ENCODE measurements around the gene COX6A1.
A peak's percentile ranks its signal among the peaks of the same experiment; 100 is the strongest.

COX6A1 gene

DNA sequence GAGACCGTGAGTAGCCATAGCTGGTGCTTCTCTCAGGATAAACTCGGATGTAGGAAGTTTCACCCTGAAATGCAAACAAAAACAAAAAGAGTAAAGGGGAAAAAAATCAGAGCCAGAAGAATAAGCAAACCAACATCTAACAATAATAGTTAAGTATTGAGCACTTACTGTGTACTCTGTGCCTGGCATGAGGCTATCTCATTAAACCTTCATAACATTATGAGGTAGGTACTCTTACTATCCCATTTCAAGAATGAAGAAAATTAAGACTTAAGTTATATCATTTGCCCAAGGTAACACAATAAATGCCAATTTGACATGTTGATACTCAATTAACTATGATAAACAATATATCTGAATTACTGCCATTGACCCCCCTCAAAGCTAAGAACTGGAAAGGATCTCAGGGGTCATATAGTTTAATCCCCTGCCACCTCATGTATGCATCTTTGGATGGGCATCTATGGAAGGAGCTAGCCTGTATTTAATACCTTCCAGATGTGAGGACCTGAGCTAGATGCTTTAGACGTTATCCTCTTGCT, 24.3 kb downstream of the COX6A1 start:
- in situ Hi-C loops (cut with HindIII; ENCODE audit: low pct_unique_long_range_greater_than_20kb, low sequenced_read_pairs), result no loop called here
- DNase-seq (ENCODE audit: low read depth in 1 of 2, low spot score in 1 of 2), result no peak
- no peak for TF ChIP-seq JUND (IDR thresholded peaks at IDR 0.05; ENCODE audit: low read depth)

DNA sequence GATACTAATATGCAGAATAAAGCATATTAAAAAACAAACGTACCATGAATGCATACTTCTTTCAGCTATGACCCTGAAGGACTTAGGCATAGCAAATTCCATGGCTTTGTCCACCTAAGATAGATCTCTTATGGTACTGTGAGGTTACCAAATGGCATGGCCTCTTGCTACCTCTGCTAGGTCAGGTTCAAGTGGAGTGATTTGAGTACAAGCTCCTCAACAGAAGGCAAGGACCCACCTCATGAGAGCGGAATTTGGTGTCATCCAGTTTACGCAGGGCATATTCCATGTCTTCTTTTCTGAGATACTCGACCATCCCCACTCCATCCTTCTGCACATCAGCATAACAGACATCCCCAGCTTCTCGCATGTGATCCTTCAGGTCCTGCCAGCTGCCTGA, 25.8 kb downstream of the COX6A1 start:
- in situ Hi-C loops (cut with HindIII; ENCODE audit: low pct_unique_long_range_greater_than_20kb, low sequenced_read_pairs), result no loop called here
- no peak for TF ChIP-seq JUND (IDR thresholded peaks at IDR 0.05; ENCODE audit: low read depth)
- DNase-seq (ENCODE audit: low read depth in 1 of 2, low spot score in 1 of 2), result no peak

DNA sequence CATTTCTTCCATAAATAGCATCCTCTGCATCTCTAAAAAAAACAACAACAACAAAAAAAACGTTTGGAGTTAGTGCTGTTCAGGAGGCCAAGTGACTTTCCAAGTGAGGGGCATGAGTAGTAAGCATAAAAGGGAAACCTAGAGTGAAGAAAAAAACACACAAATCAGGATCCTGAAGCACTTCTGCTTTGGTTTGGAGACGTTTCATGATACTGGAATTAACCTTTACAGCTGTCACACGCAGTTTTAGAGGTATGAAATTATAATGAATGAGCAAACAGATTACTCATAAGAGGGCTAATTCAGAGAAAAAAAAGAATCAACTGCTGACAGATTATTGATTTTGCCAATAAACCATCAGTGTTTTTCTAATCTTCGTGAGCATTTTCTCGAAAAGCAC, 27.8 kb downstream of the COX6A1 start:
- no peak for TF ChIP-seq JUND (IDR thresholded peaks at IDR 0.05; ENCODE audit: low read depth)
- in situ Hi-C loops (cut with HindIII; ENCODE audit: low pct_unique_long_range_greater_than_20kb, low sequenced_read_pairs), result no loop called here
- no peak for DNase-seq (ENCODE audit: low read depth in 1 of 2, low spot score in 1 of 2)

DNA sequence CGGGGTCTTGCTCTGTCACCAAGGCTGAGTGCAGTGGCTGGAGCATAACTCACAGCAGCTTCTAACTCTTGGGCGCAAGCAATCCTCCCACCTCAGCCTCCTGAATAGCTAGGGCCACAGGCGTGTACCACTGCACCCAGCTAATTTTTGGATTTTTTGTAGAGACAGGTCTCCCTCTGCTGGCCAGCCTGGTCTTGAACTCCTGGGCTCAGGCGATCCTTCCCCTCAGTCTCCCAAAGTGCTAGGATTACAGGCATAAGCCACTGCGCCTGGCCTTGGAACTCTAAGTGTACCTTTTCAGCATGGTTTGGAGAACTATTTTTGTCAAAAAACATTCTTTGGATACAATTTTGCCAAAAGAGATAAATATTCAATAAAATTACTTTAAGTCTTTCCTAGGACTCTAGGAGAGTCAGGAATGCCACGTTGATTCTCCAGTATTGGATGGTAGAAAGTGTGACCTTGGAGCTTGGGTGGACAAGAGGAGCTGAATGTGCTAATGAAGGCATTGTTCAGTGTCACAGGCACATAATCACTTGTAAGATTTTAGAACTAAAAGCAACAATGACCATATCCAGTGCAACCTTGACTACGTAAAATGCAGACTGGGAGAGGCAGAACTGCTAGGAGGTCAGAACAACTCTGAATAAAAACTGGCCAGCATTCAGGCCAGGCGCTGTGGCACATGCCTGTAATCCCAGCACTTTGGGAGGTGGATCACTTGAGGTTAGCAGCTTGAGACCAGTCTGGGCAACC, 28.8 kb downstream of the COX6A1 start:
- in situ Hi-C loops (cut with HindIII; ENCODE audit: low pct_unique_long_range_greater_than_20kb, low sequenced_read_pairs), result no loop called here
- TF ChIP-seq JUND (IDR thresholded peaks at IDR 0.05; ENCODE audit: low read depth), result no peak
- peak in 1 of 2 experiments; percentile 71 for DNase-seq (ENCODE audit: low read depth in 1 of 2, low spot score in 1 of 2)

DNA sequence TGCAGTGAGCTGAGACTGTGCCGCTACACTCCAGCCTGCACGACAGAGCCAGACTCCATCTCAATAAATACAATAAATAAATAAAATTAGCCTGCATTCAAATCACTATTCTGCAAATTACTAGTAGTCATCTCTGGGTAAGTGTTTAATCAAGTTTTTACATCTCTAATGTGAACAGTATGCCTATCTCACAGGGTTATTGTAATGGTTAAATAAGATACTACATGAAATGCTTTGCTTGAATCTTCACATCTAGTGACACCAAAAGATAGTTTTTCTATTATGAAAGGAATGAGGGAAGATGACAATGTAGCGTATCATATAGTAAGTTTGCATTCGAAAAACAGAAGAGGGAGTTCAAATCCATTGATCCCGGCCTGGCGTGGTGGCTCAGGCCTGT, 29.5 kb downstream of the COX6A1 start:
- in situ Hi-C loops (cut with HindIII; ENCODE audit: low pct_unique_long_range_greater_than_20kb, low sequenced_read_pairs), result no loop called here
- no peak for DNase-seq (ENCODE audit: low read depth in 1 of 2, low spot score in 1 of 2)
- TF ChIP-seq JUND (IDR thresholded peaks at IDR 0.05; ENCODE audit: low read depth), result no peak

DNA sequence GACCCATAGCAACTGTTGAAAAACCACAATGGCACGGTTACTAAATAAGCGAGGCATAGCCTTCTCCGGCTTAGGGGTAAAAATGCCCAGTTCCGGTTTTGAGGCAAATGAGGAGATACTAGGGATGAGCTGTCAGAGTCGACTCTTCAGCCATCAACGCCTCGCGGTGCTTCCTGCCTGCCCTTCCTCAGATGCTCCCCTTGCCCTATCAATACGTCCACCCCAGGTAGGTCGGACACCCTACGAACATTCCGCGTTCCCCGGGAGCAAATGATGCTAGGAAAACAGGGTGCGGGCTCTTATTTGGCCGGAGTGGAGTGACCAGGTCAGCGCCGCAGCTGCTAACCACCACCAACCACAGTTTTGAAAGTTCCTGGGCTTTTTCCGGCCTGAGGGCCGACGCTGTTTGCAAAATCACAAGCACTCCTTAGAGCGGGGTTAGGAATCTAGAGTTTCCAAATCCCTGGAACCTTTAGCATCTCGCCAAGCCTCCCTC, 30.5 kb downstream of the COX6A1 start:
- DNase-seq (ENCODE audit: low read depth in 1 of 2, low spot score in 1 of 2), result peak; percentile 56 to 77
- no peak for TF ChIP-seq JUND (IDR thresholded peaks at IDR 0.05; ENCODE audit: low read depth)

DNA sequence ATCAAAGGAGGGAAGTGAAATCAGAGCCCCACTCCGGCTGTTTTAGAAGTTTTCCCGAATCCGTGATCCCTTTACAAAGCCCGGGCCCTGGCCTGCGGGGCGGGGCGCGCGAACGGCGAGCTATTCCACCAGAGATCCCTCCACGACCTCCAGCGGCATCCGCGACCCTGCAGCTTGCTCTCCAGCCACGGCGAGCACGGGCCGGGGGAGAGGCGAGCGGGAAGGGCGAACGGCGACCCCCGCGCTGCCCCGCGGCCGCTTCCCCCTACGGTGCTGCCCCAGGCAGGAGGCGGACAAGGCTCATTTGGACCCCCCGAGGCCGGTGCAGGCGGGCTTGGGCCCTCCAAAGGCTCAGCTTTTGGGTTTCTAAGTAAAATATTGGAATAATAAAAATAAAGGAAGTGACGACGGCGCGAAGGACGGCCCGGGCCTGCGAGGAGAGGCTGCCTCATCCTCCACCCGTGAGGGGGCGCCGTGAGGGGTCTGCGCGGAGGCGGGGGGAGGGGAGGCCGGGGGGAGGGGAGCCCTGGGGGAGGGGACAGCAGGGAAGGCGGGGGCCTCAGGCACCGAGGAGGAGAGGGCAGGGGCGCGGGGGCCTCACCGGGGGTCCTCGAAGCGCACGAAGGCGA, 31.0 kb downstream of the COX6A1 start:
- in situ Hi-C loops (cut with HindIII; ENCODE audit: low pct_unique_long_range_greater_than_20kb, low sequenced_read_pairs), result no loop called here
- DNase-seq (ENCODE audit: low read depth in 1 of 2, low spot score in 1 of 2), result peak in 1 of 2 experiments; percentile 33
- no peak for TF ChIP-seq JUND (IDR thresholded peaks at IDR 0.05; ENCODE audit: low read depth)

More for the DNA sequence above, 30.5 kb downstream of the COX6A1 start:
- in situ Hi-C loops (cut with HindIII; ENCODE audit: low pct_unique_long_range_greater_than_20kb, low sequenced_read_pairs), result no loop called here

DNA sequence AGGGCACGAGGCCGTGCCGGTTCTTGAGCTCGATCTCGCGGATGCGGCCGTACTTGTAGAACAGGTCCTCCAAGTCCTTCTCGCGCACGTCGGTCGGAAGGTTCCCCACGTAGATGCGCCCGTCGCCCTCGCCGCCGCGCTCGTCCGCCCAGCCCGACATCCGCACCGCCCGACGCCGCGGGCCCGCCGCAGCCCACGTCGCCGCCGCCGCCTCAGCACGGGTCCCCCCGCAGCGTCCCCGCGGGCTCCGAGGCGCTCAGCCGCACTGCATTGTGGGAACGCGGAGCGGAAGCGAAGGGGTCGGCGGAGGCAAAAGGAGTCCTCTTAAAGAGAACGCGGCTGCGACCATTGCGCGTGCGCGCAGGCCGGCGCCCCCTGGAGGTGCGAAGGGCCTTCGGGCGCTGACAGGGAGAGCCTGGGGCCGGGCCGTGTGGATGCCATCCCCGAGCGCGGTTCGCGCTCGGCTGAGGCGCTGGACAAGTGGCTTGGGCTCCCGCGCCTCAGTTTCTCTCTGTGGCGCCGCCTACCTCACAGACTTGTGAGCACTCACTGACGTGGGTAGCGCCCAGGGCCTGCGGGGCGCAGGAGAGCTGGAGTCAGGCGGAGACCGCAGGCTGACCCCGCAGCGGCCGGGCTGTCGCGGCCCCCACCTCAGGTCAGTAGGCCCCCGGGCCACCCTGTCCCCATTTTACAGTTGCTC, 31.7 kb downstream of the COX6A1 start, which contains the start of gene SRSF9:
Gene SRSF9, minus strand, starts transcription at position 299 of the 700 bp plus-strand sequence. Its CDS starts 139 bp downstream, at position 160.
- in situ Hi-C loops (cut with HindIII; ENCODE audit: low pct_unique_long_range_greater_than_20kb, low sequenced_read_pairs), result no loop called here
- TF ChIP-seq JUND (IDR thresholded peaks at IDR 0.05; ENCODE audit: low read depth), result no peak
- DNase-seq (ENCODE audit: low read depth in 1 of 2, low spot score in 1 of 2), result peak; percentile 97 to 99

DNA sequence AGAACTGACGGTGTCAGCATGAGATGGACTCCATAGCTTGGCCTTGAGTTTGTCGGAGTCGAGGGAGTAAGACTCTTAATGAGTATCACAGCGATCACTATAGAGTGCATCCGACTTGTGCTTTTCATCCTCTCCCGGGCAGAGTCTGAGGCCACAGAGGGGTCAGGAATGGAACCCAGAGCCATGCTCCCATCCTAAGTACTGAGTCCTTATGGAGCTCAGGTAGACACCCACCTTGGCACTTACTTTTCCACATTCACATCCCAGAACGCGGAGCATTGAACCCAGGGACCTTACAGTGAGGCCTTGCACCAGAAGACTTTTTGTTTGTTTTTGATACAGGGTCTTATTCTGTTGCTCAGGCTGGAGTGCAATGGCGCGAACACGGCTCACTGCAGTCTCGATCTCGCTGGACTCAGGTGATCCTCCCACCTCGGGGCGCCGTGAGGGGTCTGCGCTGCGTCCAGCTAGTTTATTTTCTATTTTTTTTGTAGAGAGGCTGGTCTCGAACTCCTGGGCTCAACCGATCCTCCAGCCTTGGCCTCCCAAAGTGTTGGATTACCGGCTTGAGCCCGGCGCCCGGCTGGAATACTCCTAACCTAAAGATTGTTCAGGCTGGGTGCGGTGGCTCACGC, 32.4 kb downstream of the COX6A1 start:
- DNase-seq (ENCODE audit: low read depth in 1 of 2, low spot score in 1 of 2), result peak in 1 of 2 experiments; percentile 58
- in situ Hi-C loops (cut with HindIII; ENCODE audit: low pct_unique_long_range_greater_than_20kb, low sequenced_read_pairs), result no loop called here

DNA sequence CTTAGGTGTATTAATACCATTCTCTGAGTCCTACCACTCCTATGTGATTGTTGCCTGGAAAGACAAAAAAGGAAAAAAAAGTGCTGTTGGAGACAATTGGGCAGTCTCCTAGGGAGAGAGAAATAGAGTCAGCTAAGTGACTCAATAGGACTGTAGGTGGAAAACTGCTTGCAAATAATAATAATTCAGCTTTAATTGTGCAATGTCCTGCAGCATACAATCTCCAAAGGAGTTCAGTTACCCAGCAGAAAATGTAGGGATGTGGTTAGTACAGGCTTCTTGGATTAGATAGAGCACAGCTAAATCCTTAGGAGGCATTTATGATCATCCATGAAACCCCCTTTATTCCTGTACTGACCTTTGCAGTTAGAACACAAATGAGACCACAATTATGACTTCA, 34.6 kb downstream of the COX6A1 start:
- no peak for TF ChIP-seq JUND (IDR thresholded peaks at IDR 0.05; ENCODE audit: low read depth)
- in situ Hi-C loops (cut with HindIII; ENCODE audit: low pct_unique_long_range_greater_than_20kb, low sequenced_read_pairs), result no loop called here
- DNase-seq (ENCODE audit: low read depth in 1 of 2, low spot score in 1 of 2), result no peak

More for the DNA sequence above, 32.4 kb downstream of the COX6A1 start:
- TF ChIP-seq JUND (IDR thresholded peaks at IDR 0.05; ENCODE audit: low read depth), result no peak

DNA sequence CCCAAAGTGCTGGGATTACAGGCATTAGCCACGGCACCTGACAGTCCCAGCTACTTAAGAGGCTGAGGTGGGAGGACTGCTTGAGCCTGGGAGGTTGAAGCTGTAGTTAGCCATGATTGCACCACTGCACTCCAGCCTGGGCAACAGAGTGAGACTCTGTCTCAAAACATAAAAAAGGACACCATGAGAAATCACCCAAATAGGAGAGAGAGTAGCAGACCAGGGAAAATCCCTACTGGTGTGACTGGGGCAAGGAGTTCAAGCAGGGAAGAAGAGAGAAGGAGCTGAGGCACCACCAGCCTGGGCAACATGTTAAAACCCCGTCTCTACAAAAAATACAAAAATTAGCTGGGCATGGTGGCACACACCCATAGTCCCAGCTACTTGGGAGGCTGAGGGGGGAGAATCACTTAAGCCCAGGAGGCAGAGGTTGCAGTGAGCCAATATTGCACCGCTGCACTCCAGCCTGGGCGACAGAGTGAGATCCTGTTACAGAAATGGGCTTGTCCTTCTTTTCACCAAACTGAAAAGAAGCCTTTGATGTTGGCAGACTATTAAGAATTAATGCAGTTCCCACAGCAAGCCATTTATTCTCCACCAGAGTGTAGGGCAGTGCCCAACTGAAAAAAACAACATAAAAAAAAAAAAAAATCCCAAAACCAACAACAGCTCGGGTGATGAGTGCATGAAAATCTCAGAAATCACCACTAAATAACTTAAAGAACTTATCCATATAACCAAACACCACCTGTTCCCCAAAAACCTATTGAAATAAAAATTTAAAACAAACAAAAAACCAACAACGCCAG, 36.1 kb downstream of the COX6A1 start:
- no peak for TF ChIP-seq JUND (IDR thresholded peaks at IDR 0.05; ENCODE audit: low read depth)
- DNase-seq (ENCODE audit: low read depth in 1 of 2, low spot score in 1 of 2), result no peak
- in situ Hi-C loops (cut with HindIII; ENCODE audit: low pct_unique_long_range_greater_than_20kb, low sequenced_read_pairs), result no loop called here
